ENCODE data around the gene ANXA3.

DNA sequence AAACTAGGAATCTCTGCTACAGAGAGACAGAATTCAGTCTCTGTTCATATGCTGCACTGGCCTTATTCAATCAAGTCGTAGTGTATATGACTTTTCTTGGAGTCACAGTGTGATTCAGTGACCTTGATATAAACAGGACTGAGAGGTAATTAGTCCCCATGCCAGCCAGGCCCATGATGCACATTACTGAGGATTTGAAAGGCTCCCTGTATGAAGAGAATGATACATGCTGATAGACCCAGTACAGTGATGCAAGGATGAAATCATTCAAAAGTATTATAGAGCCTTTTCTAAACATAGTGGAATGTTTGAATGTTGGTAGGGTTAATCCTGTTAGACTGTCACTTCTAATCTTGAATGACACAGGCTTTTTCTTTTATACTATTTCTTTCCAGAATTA lies 34.1 kb downstream of the ANXA3 start:
- TF ChIP-seq, protein P1, sequence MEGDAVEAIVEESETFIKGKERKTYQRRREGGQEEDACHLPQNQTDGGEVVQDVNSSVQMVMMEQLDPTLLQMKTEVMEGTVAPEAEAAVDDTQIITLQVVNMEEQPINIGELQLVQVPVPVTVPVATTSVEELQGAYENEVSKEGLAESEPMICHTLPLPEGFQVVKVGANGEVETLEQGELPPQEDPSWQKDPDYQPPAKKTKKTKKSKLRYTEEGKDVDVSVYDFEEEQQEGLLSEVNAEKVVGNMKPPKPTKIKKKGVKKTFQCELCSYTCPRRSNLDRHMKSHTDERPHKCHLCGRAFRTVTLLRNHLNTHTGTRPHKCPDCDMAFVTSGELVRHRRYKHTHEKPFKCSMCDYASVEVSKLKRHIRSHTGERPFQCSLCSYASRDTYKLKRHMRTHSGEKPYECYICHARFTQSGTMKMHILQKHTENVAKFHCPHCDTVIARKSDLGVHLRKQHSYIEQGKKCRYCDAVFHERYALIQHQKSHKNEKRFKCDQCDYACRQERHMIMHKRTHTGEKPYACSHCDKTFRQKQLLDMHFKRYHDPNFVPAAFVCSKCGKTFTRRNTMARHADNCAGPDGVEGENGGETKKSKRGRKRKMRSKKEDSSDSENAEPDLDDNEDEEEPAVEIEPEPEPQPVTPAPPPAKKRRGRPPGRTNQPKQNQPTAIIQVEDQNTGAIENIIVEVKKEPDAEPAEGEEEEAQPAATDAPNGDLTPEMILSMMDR (IDR thresholded peaks at IDR 0.05): no peak
- TF ChIP-seq POLR2A (IDR thresholded peaks at IDR 0.05): no peak
